Peyer's patch (tissue), 4 donors: ENCODE measurements around the gene PTER.

Experiments used
- POLR2A ChIP-seq, 2 donors: fragments of 450-650 bp; IDR thresholded peaks; one replicate each; pipeline ENCODE4 v1.5.1; 2017; ENCODE audit warnings: antibody characterized with exemption in 2 of 2, mild to moderate bottlenecking in 2 of 2, moderate library complexity in 2 of 2
- TF ChIP-seq, protein P1 (sequence below), 6 experiments: fragments of 450-650 bp in 4 of 6; fragments of 200-600 bp in 2 of 6; sonication (generic) in 1 of 6; IDR thresholded peaks; one replicate each; pipeline ENCODE4 v1.5.1; 2017 to 2019; ENCODE audit warnings: antibody characterized with exemption in 6 of 6, mild to moderate bottlenecking in 3 of 6, moderate library complexity in 1 of 6

DNA sequence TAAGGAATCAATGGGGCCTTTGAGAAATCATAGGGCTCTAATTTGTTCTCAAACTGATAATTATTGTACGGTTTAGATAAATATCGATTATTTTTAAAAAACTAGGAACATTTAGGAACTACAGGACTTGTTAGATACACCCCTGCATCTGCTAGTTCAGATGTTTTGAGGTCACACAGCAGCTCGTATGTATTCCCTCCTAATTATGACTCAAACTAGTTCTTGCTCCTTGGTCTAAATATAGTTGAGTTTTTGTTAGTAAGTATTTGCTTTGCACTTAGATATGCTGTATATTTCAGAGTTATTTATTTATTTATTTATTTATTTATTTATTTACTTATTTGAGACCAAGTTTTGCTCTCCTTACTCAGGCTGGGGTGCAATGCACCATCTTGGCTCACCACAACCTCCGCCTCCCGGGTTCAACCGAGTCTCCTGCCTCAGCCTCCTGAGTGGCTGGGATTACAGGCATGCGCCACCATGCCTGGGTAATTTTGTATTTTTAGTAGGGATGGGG lies 22.7 kb downstream of the PTER start:
- no peak for TF ChIP-seq POLR2A (IDR thresholded peaks at IDR 0.05)
- TF ChIP-seq, protein P1, sequence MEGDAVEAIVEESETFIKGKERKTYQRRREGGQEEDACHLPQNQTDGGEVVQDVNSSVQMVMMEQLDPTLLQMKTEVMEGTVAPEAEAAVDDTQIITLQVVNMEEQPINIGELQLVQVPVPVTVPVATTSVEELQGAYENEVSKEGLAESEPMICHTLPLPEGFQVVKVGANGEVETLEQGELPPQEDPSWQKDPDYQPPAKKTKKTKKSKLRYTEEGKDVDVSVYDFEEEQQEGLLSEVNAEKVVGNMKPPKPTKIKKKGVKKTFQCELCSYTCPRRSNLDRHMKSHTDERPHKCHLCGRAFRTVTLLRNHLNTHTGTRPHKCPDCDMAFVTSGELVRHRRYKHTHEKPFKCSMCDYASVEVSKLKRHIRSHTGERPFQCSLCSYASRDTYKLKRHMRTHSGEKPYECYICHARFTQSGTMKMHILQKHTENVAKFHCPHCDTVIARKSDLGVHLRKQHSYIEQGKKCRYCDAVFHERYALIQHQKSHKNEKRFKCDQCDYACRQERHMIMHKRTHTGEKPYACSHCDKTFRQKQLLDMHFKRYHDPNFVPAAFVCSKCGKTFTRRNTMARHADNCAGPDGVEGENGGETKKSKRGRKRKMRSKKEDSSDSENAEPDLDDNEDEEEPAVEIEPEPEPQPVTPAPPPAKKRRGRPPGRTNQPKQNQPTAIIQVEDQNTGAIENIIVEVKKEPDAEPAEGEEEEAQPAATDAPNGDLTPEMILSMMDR (IDR thresholded peaks at IDR 0.05): no peak
